WI38 (cell line): ENCODE data around the gene NEMF.

ENCODE experiments used
- H3K4me3 ChIP-seq: 2 replicates; pipeline ENCODE4 v1.5.1; 2011; ENCODE audit warnings: low read depth, mild to moderate bottlenecking, control low read depth, low read length
- CTCF ChIP-seq: IDR thresholded peaks from 2 replicates; pipeline ENCODE4 v1.5.1; 2012; ENCODE audit warnings: low read depth, mild to moderate bottlenecking, control low read depth, low read length

The NEMF gene

GRCh38 chr14:49862089-49862673, 9.6 kb upstream of the NEMF start:
- H3K4me3 ChIP-seq, result peak overlapping the region; percentile 69
- TF ChIP-seq CTCF, result peak; percentile 100

GRCh38 chr14:49861699-49862088, 9.1 kb upstream of the NEMF start:
- peak overlapping the region; percentile 69 for H3K4me3 ChIP-seq
- TF ChIP-seq CTCF, result no peak

- no peak for TF ChIP-seq CTCF
- H3K4me3 ChIP-seq, result peak overlapping the region; percentile 69
These were observed 8.6 kb upstream of the NEMF start for GRCh38 chr14:49860988-49861698.

GRCh38 chr14:49858383-49858782, 5.8 kb upstream of the NEMF start:
- TF ChIP-seq CTCF, result no peak
- no peak overlapping the region for H3K4me3 ChIP-seq

GRCh38 chr14:49857427-49858003, 4.9 kb upstream of the NEMF start:
- no peak overlapping the region for H3K4me3 ChIP-seq
- TF ChIP-seq CTCF, result no peak

- TF ChIP-seq CTCF, result peak; percentile 57
- no peak overlapping the region for H3K4me3 ChIP-seq
These were observed 1.2 kb upstream of the NEMF start for GRCh38 chr14:49853572-49854375.

- peak overlapping the region; percentile 99 for H3K4me3 ChIP-seq
- TF ChIP-seq CTCF, result no peak
These were observed 530 bp upstream of the NEMF start for GRCh38 chr14:49853158-49853477.
